ENCODE results near the gene DEK. TPM values are rescaled to one million over a fixed set of nuclear protein-coding genes. Genes with fewer than 3 reads are reported as not detected.

The DEK gene
- total RNA-seq, 1 donor from 2014 or later = 33.8 TPM

GRCh38 chr6:18242062-18242851 lies 22.1 kb downstream of the DEK start:
- no peak for TF ChIP-seq CTCF (IDR thresholded peaks at IDR 0.05; ENCODE audit: partially characterized antibody, unreplicated experiment)
- no peaks in the 10 kb centered on the region for H3K36me3 Mint-ChIP-seq (ENCODE audit: unreplicated experiment)
- no peaks in the 10 kb centered on the region for H3K9me3 Mint-ChIP-seq (ENCODE audit: unreplicated experiment)
- peaks cover 1% of the 10 kb centered on the region for H3K27me3 Mint-ChIP-seq (ENCODE audit: unreplicated experiment)
- no peak overlapping the region for H3K27ac Mint-ChIP-seq (ENCODE audit: unreplicated experiment)
- no peak overlapping the region for H3K4me3 Mint-ChIP-seq (ENCODE audit: unreplicated experiment)
- DNase-seq = no peak
- H3K4me1 Mint-ChIP-seq (ENCODE audit: low read depth, unreplicated experiment) = no peaks in the 10 kb centered on the region

- peaks cover 1% of the 10 kb centered on the region for H3K27me3 Mint-ChIP-seq (ENCODE audit: unreplicated experiment)
Observed at GRCh38 chr6:18241208-18242038, 22.9 kb downstream of the DEK start.

GRCh38 chr6:18240230-18240629 lies 24.1 kb downstream of the DEK start:
- H3K4me3 Mint-ChIP-seq (ENCODE audit: unreplicated experiment) = no peak overlapping the region
- peaks cover 1% of the 10 kb centered on the region for H3K27me3 Mint-ChIP-seq (ENCODE audit: unreplicated experiment)
- H3K9me3 Mint-ChIP-seq (ENCODE audit: unreplicated experiment) = no peaks in the 10 kb centered on the region
- H3K4me1 Mint-ChIP-seq (ENCODE audit: low read depth, unreplicated experiment) = no peaks in the 10 kb centered on the region
- no peaks in the 10 kb centered on the region for H3K36me3 Mint-ChIP-seq (ENCODE audit: unreplicated experiment)
- no peak for DNase-seq
- no peak overlapping the region for H3K27ac Mint-ChIP-seq (ENCODE audit: unreplicated experiment)
- no peak for TF ChIP-seq CTCF (IDR thresholded peaks at IDR 0.05; ENCODE audit: partially characterized antibody, unreplicated experiment)

More at GRCh38 chr6:18241208-18242038, 22.9 kb downstream of the DEK start:
- no peak overlapping the region for H3K4me3 Mint-ChIP-seq (ENCODE audit: unreplicated experiment)
- no peaks in the 10 kb centered on the region for H3K4me1 Mint-ChIP-seq (ENCODE audit: low read depth, unreplicated experiment)
- H3K36me3 Mint-ChIP-seq (ENCODE audit: unreplicated experiment) = no peaks in the 10 kb centered on the region
- no peak for TF ChIP-seq CTCF (IDR thresholded peaks at IDR 0.05; ENCODE audit: partially characterized antibody, unreplicated experiment)
- H3K27ac Mint-ChIP-seq (ENCODE audit: unreplicated experiment) = no peak overlapping the region
- DNase-seq = no peak
- no peaks in the 10 kb centered on the region for H3K9me3 Mint-ChIP-seq (ENCODE audit: unreplicated experiment)

GRCh38 chr6:18237167-18237566 lies 27.2 kb downstream of the DEK start:
- Mint-ChIP-seq H3K4me3 (ENCODE audit: unreplicated experiment) (no peak overlapping the region), H3K9me3 (ENCODE audit: unreplicated experiment) (no peaks in the 10 kb centered on the region), H3K4me1 (ENCODE audit: low read depth, unreplicated experiment) (no peaks in the 10 kb centered on the region), H3K27ac (ENCODE audit: unreplicated experiment) (no peak overlapping the region), H3K27me3 (ENCODE audit: unreplicated experiment) (peaks cover 3% of the 10 kb centered on the region), H3K36me3 (ENCODE audit: unreplicated experiment) (peaks cover 16% of the 10 kb centered on the region)
- TF ChIP-seq CTCF (IDR thresholded peaks at IDR 0.05; ENCODE audit: partially characterized antibody, unreplicated experiment) = no peak
- DNase-seq = no peak

GRCh38 chr6:18235524-18235923 lies 28.8 kb downstream of the DEK start:
- no peak overlapping the region for H3K4me3 Mint-ChIP-seq (ENCODE audit: unreplicated experiment)
- H3K27me3 Mint-ChIP-seq (ENCODE audit: unreplicated experiment) = peaks cover 1% of the 10 kb centered on the region
- no peak for DNase-seq
- no peaks in the 10 kb centered on the region for H3K4me1 Mint-ChIP-seq (ENCODE audit: low read depth, unreplicated experiment)
- no peak for TF ChIP-seq CTCF (IDR thresholded peaks at IDR 0.05; ENCODE audit: partially characterized antibody, unreplicated experiment)
- H3K9me3 Mint-ChIP-seq (ENCODE audit: unreplicated experiment) = peaks cover 7% of the 10 kb centered on the region
- peaks cover 29% of the 10 kb centered on the region for H3K36me3 Mint-ChIP-seq (ENCODE audit: unreplicated experiment)
- H3K27ac Mint-ChIP-seq (ENCODE audit: unreplicated experiment) = no peak overlapping the region
